Measurements from ENCODE around the gene PARD3B.

Gene PARD3B

DNA sequence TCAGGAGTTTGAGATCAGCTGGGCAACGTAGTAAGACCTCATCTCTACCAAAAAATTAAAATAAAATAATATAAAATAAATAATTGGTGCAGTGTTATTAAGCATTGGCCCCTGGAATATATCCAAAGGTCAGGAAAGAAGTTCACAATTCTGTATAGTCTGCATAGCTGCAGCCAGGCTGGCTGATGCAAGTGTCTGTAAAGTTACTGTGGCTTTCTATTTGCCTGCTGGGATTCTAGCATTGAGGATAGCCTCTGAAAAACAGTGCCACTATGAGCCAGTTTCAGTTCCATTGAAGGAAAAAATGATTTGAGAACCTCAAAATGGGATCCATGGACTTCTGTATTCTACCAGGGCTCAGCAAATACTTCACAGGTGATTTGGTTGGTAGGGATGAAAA is 208.6 kb downstream of the PARD3B start:
- DNase-seq (ENCODE audit: low spot score): no peak
- ChIA-PET CTCF (no interaction called here), POLR2A (ENCODE audit: low non-redundant PET) (no interaction called here)
- H3K27ac ChIP-seq: no peak overlapping the region
- no peak for TF ChIP-seq CTCF (conservative IDR thresholded peaks at IDR 0.05; ENCODE audit: low read depth)

DNA sequence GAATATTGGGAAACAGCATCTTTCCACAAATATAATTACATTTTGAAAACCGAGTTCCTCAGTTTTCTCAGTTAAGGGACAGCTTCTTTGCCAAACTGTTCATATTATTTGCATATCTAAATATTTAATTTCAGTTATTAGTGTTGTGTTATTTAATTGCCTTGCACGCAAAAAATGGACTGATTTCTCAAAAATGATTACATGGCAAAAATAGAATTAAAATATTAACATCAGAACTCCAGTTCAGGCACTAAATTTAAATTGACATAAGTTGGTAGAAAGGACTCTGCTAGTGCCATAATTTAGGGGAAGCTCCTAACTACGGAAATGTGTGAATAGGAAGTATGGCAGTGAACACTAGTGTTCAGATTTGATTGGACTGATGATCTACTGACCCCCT is 209.6 kb downstream of the PARD3B start:
- no peak for DNase-seq (ENCODE audit: low spot score)
- ChIA-PET CTCF (interaction anchor here (0.6 kb wide), 1 partner anchor 211 kb away, joined by 3 read pairs; no protein-coding TSS in a partner anchor), POLR2A (ENCODE audit: low non-redundant PET) (no interaction called here)
- TF ChIP-seq CTCF (conservative IDR thresholded peaks at IDR 0.05; ENCODE audit: low read depth): no peak
- H3K27ac ChIP-seq: no peak overlapping the region

DNA sequence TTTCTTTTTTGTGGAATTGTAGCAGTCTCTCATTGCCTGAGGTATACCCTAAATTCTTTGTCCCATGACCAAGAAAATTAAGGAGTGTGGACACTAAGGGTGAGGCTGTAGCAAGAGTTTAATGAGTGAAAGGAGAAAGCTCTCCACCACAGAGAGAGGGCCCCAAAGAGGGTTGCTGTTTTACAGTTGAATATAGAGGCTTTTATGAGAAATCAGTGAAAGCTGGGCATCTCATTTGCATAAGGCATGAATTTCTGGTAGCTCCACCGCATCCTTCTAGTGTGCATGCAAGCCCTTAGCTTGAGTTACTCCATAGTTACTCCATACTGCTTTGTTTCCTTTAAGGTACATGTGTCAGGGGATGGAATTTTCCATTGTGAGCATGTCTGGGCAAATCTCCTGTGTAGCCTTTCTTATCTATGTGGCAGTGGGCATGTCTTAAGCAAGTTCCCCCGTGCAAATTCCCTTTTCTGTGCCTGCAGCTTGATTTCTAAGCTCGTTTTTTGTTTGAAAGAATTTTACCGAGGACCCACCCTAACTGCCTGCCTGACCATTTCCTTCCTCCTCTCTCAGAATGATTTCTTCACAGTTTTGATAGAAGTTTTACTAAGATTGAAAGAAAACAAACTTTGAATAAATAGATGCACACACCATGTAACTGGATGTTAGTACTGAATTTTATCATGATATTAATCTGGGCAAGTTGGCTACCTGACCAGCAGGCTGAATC is 218.9 kb downstream of the PARD3B start:
- POLR2A ChIA-PET (ENCODE audit: low non-redundant PET): no interaction called here
- DNase-seq (ENCODE audit: low spot score): no peak
- no peak overlapping the region for H3K27ac ChIP-seq
- no peak for TF ChIP-seq CTCF (conservative IDR thresholded peaks at IDR 0.05; ENCODE audit: low read depth)
- CTCF ChIA-PET: interaction anchor here (0.6 kb wide), 1 partner anchor 742 kb away, joined by 3 read pairs; no protein-coding TSS in a partner anchor

DNA sequence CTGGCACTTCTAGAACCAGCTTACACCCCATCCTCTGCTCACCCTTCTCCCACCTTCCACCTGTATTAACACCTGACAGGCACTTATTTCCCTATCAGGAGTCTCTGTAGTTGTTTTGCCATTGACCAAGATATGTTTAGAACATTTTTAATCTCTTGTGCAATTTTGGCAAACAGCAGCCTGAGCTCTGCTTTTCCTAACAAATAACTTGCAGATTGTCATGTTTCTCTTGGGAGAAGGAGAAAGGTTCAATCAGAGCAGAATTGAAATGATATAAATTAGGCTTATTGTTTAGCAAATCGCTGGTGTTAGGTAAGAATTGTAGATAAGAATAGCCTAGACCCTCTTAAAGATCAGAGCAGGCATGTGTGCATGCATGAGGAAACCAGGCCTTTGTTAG is 225.5 kb downstream of the PARD3B start:
- ChIA-PET POLR2A (ENCODE audit: low non-redundant PET) (no interaction called here), CTCF (no interaction called here)
- no peak for DNase-seq (ENCODE audit: low spot score)
- no peak for TF ChIP-seq CTCF (conservative IDR thresholded peaks at IDR 0.05; ENCODE audit: low read depth)
- no peak overlapping the region for H3K27ac ChIP-seq

DNA sequence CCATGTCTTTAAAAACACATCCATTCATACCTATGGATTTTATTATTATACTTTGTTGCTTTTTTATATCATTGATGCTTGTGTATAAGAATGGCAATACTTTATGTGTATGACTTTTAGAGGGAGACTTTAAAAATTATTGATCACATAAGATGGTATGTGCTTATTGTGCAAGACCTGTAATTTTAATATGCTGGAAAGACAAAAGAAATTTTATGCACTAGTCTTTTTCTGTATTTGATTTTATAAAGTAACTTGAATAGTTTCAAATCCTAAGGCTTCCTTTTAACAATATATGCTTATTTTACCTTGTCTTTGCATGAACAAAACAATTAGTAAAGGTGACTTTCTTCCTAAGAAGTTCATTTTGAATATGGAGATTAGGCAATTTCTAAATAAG is 226.4 kb downstream of the PARD3B start:
- ChIA-PET CTCF (no interaction called here), POLR2A (ENCODE audit: low non-redundant PET) (no interaction called here)
- TF ChIP-seq CTCF (conservative IDR thresholded peaks at IDR 0.05; ENCODE audit: low read depth): no peak
- DNase-seq (ENCODE audit: low spot score): no peak
- H3K27ac ChIP-seq: no peak overlapping the region

DNA sequence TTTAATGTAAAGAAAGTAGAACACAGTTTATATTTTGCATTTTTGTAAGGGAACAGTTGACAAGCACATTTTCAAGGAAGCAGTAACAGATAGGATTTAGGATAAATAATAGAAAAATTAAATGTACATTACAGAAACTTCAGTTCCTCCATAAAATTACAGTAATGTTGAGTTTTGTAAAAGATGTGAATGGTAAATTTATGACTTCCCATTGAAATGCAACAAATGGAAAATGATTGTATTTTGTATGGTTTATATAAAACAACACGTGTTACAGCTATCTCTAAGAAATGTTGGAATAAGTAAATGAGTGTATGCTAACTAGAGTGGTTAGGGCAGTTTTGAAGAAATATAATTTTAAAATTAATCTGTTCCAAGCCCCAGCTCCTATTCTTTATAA is 227.3 kb downstream of the PARD3B start:
- DNase-seq (ENCODE audit: low spot score): no peak
- no peak overlapping the region for H3K27ac ChIP-seq

More for the DNA sequence above, 227.3 kb downstream of the PARD3B start:
- ChIA-PET POLR2A (ENCODE audit: low non-redundant PET) (no interaction called here), CTCF (no interaction called here)
- no peak for TF ChIP-seq CTCF (conservative IDR thresholded peaks at IDR 0.05; ENCODE audit: low read depth)

Measured in RWPE1 (cell line).